ENCODE measurements around the gene RCN1. TPM values are rescaled to one million over a fixed set of nuclear protein-coding genes. Genes with fewer than 3 reads are reported as not detected.

RCN1 gene
- total RNA-seq, 1 experiment from 2014 or later: 186 TPM

GRCh38 chr11:32121012-32121411 lies 30.1 kb downstream of the RCN1 start:
- TF ChIP-seq CTCF (IDR thresholded peaks at IDR 0.05; ENCODE audit: unreplicated experiment): no peak
- H3K4me1 Mint-ChIP-seq (ENCODE audit: low read depth, unreplicated experiment): peaks cover 14% of the 10 kb centered on the region
- H3K36me3 Mint-ChIP-seq (ENCODE audit: insufficient read depth, unreplicated experiment): no peaks in the 10 kb centered on the region
- no peak overlapping the region for H3K4me3 Mint-ChIP-seq (ENCODE audit: low read depth, unreplicated experiment)
- DNase-seq: no peak
- CTCF ChIA-PET: no interaction called here
- no peak overlapping the region for H3K27ac Mint-ChIP-seq (ENCODE audit: unreplicated experiment)
- peaks cover 15% of the 10 kb centered on the region for H3K27me3 Mint-ChIP-seq (ENCODE audit: unreplicated experiment)
- peaks cover 5% of the 10 kb centered on the region for H3K9me3 Mint-ChIP-seq (ENCODE audit: low read depth, unreplicated experiment)
- intact Hi-C loops (cut with micrococcal nuclease; ENCODE audit: unreplicated experiment): no loop called here
- no TSS peak for BruUV-seq (replicated peaks)

GRCh38 chr11:32122200-32122599 lies 31.3 kb downstream of the RCN1 start:
- BruUV-seq (replicated peaks): no TSS peak
- no peaks in the 10 kb centered on the region for H3K36me3 Mint-ChIP-seq (ENCODE audit: insufficient read depth, unreplicated experiment)
- H3K9me3 Mint-ChIP-seq (ENCODE audit: low read depth, unreplicated experiment): peaks cover 5% of the 10 kb centered on the region
- CTCF ChIA-PET: no interaction called here
- TF ChIP-seq CTCF (IDR thresholded peaks at IDR 0.05; ENCODE audit: unreplicated experiment): no peak
- H3K27ac Mint-ChIP-seq (ENCODE audit: unreplicated experiment): no peak overlapping the region
- no peak overlapping the region for H3K4me3 Mint-ChIP-seq (ENCODE audit: low read depth, unreplicated experiment)
- DNase-seq: no peak
- intact Hi-C loops (cut with micrococcal nuclease; ENCODE audit: unreplicated experiment): no loop called here
- H3K4me1 Mint-ChIP-seq (ENCODE audit: low read depth, unreplicated experiment): peaks cover 13% of the 10 kb centered on the region
- H3K27me3 Mint-ChIP-seq (ENCODE audit: unreplicated experiment): peaks cover 27% of the 10 kb centered on the region

GRCh38 chr11:32131321-32131720 lies 40.4 kb downstream of the RCN1 start:
- Mint-ChIP-seq H3K27ac (ENCODE audit: unreplicated experiment) (no peak overlapping the region), H3K27me3 (ENCODE audit: unreplicated experiment) (peaks cover 31% of the 10 kb centered on the region), H3K4me3 (ENCODE audit: low read depth, unreplicated experiment) (no peak overlapping the region), H3K36me3 (ENCODE audit: insufficient read depth, unreplicated experiment) (no peaks in the 10 kb centered on the region), H3K9me3 (ENCODE audit: low read depth, unreplicated experiment) (peaks cover 3% of the 10 kb centered on the region), H3K4me1 (ENCODE audit: low read depth, unreplicated experiment) (no peaks in the 10 kb centered on the region)
- DNase-seq: no peak
- no TSS peak for BruUV-seq (replicated peaks)
- CTCF ChIA-PET: interaction anchor here (0.7 kb wide), 1 partner anchor 329 kb away, joined by 3 read pairs; no protein-coding TSS in a partner anchor
- TF ChIP-seq CTCF (IDR thresholded peaks at IDR 0.05; ENCODE audit: unreplicated experiment): no peak
- intact Hi-C loops (cut with micrococcal nuclease; ENCODE audit: unreplicated experiment): no loop called here

GRCh38 chr11:32136657-32137056 lies 45.8 kb downstream of the RCN1 start:
- no peak for DNase-seq
- intact Hi-C loops (cut with micrococcal nuclease; ENCODE audit: unreplicated experiment): no loop called here
- BruUV-seq (replicated peaks): no TSS peak
- Mint-ChIP-seq H3K36me3 (ENCODE audit: insufficient read depth, unreplicated experiment) (no peaks in the 10 kb centered on the region), H3K4me3 (ENCODE audit: low read depth, unreplicated experiment) (no peak overlapping the region), H3K4me1 (ENCODE audit: low read depth, unreplicated experiment) (peaks cover 9% of the 10 kb centered on the region), H3K27me3 (ENCODE audit: unreplicated experiment) (peaks cover 9% of the 10 kb centered on the region), H3K27ac (ENCODE audit: unreplicated experiment) (no peak overlapping the region), H3K9me3 (ENCODE audit: low read depth, unreplicated experiment) (peaks cover 5% of the 10 kb centered on the region)
- no peak for TF ChIP-seq CTCF (IDR thresholded peaks at IDR 0.05; ENCODE audit: unreplicated experiment)
- CTCF ChIA-PET: no interaction called here

Measured in Calu3 (cell line).